NT2/D1 (cell line): Measurements from ENCODE around the gene HCRTR1.

Source experiments
- DNase-seq: peaks from one replicate; pipeline ENCODE4 v3.0.0-alpha.2; 2011; ENCODE audit warnings: low read depth, low spot score
- H3K27me3 ChIP-seq: 2 replicates; pipeline ENCODE4 v1.6.0; 2011; ENCODE audit warnings: mild to moderate bottlenecking; ENCODE audit not compliant: insufficient read length, insufficient read depth
- H3K36me3 ChIP-seq: 2 replicates; pipeline ENCODE4 v1.6.1; 2011; ENCODE audit warnings: mild to moderate bottlenecking, low read length, mixed read lengths; ENCODE audit not compliant: insufficient read depth, insufficient read length
- H3K4me1 ChIP-seq: 2 replicates; pipeline ENCODE4 v1.5.1; 2011; ENCODE audit not compliant: insufficient read depth, insufficient read length
- H3K4me3 ChIP-seq: 2 replicates; pipeline ENCODE4 v1.5.1; 2011; ENCODE audit warnings: low read depth; ENCODE audit not compliant: insufficient read length
- H3K9ac ChIP-seq: 2 replicates; pipeline ENCODE4 v1.6.0; 2011; ENCODE audit warnings: low read depth; ENCODE audit not compliant: insufficient read length
- H3K9me3 ChIP-seq: 2 replicates; pipeline ENCODE4 v1.5.1; 2011; ENCODE audit warnings: mild to moderate bottlenecking, low read length; ENCODE audit not compliant: insufficient read depth
- SUZ12 ChIP-seq: IDR thresholded peaks from 2 replicates; pipeline ENCODE4 v1.6.1; 2011; ENCODE audit not compliant: insufficient read length, insufficient read depth; ENCODE audit errors: extremely low read depth
- YY1 ChIP-seq: IDR thresholded peaks from 2 replicates; pipeline ENCODE4 v1.6.1; 2011; ENCODE audit not compliant: insufficient read length, insufficient read depth
- ZNF274 ChIP-seq: IDR thresholded peaks from 2 replicates; pipeline ENCODE4 v1.6.1; 2011; ENCODE audit warnings: mild to moderate bottlenecking, low read depth, low read length

The HCRTR1 gene

GRCh38 chr1:31587720-31588423 lies 29.6 kb upstream of the HCRTR1 start:
- TF ChIP-seq ZNF274 (no peak), YY1 (no peak), SUZ12 (no peak)
- Histone ChIP-seq H3K9ac (peak overlapping the region; percentile 38), H3K27me3 (peaks cover 3% of the 10 kb centered on the region), H3K4me3 (no peak overlapping the region), H3K9me3 (no peaks in the 10 kb centered on the region), H3K36me3 (peaks cover 37% of the 10 kb centered on the region), H3K4me1 (peaks cover 13% of the 10 kb centered on the region)
- DNase-seq, result peak; percentile 57

DNA sequence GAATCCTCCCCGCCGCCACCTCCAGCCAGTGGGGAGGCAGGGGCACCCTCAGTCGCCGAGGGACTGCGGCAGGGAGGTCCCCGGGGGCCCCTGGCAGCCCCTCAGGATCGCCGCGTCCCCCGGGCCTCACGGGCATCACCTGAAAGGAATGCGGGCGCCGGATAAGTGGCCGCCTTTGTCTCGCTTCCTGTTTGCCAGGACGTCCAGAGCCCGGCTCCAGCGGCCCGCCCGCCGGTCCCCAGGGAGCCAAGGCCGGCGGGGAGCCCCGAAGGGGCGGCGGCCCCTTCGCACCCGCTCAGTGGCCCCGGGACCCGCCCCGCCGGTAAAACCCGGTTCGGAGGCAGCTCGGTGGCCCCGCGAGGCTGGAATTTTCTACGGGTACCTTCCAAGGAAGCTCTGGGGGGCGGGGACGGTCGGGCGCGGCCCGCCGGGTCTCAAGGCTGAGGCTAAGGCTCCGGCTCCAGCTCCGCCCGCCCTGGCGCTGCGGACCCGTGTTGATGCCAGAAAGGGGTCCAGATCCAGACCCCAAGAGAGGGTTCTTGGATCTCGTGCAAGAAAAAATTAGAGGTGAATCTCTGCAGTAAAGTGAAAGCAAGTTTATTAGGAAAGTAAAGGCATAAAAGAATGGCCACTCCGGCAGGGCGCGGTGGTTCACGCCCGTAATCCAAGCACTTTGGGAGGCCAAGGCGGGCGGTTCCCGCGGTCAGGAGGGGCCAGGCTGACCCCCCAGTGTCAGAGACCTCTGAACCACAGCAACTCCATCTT lies 28.6 kb upstream of the HCRTR1 start:
- peaks cover 26% of the 10 kb centered on the region for H3K36me3 ChIP-seq
- H3K9ac ChIP-seq, result no peak overlapping the region
- H3K27me3 ChIP-seq, result peaks cover 3% of the 10 kb centered on the region
- H3K4me3 ChIP-seq, result no peak overlapping the region
- TF ChIP-seq ZNF274 (no peak), YY1 (no peak), SUZ12 (no peak)
- peaks cover 14% of the 10 kb centered on the region for H3K4me1 ChIP-seq
- H3K9me3 ChIP-seq, result no peaks in the 10 kb centered on the region
- DNase-seq, result no peak

DNA sequence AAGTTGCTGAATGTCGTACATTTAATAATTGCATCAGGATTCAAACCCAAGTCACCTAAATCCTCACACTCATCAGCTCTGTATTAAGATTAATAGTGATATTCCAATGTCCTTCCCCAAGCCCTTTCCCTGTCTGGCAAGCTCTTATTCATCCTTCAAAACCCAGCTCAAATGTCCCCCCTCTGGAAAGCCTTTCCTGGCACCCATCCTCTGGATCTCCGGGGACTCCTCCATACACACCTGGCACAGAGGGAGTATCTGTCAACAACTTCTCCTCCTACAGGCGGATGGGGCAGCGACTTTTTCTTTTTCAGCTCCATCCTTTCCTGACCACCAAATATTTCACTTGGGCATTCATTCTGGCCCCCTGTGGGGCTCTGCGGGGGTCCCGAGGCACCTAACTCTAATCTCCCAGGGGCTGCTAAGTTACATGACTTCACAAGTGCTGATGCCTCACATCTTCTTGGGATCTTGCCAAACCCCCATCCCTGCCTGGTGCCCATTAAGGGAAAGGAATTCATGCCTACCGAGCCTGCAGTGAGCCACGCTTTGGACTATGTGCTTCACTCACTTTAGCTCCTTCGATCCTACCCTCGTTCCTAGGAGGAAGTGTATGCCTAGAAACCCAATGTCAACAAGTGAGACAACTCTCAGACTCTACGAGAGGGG lies 25.9 kb upstream of the HCRTR1 start:
- H3K4me3 ChIP-seq, result no peak overlapping the region
- DNase-seq, result no peak
- no peak for TF ChIP-seq ZNF274
- TF ChIP-seq YY1, result no peak
- TF ChIP-seq SUZ12, result no peak
- H3K36me3 ChIP-seq, result peaks cover 7% of the 10 kb centered on the region
- H3K9me3 ChIP-seq, result no peaks in the 10 kb centered on the region
- peaks cover 12% of the 10 kb centered on the region for H3K4me1 ChIP-seq
- peaks cover 3% of the 10 kb centered on the region for H3K27me3 ChIP-seq
- H3K9ac ChIP-seq, result no peak overlapping the region

DNA sequence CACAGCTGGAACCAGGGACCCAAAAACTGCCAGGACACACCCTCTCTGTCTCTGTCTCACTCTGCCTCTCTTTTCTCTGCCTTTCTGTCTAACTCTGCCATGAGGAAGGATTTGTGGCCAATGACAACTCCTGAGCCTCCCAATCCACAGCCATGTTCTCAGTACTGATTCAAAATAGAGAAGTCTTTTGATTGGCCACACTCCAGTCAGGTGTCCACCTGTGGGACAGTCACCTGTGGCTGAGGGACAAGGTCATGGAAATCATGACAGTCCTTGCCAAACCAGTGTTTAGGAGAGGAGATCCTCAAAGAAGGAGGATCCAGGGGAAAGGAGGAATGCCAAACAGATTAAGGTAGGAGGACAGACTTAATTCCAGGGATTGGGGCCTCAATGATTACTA lies 25.4 kb upstream of the HCRTR1 start:
- Histone ChIP-seq H3K27me3 (peaks cover 3% of the 10 kb centered on the region), H3K9me3 (no peaks in the 10 kb centered on the region), H3K4me3 (no peak overlapping the region), H3K4me1 (peaks cover 12% of the 10 kb centered on the region), H3K36me3 (peaks cover 7% of the 10 kb centered on the region), H3K9ac (no peak overlapping the region)
- TF ChIP-seq SUZ12 (no peak), ZNF274 (no peak), YY1 (no peak)
- DNase-seq, result no peak

GRCh38 chr1:31593136-31593665 lies 24.3 kb upstream of the HCRTR1 start:
- Histone ChIP-seq H3K4me1 (peaks cover 6% of the 10 kb centered on the region), H3K36me3 (peaks cover 1% of the 10 kb centered on the region), H3K27me3 (peaks cover 3% of the 10 kb centered on the region), H3K9ac (no peak overlapping the region), H3K9me3 (no peaks in the 10 kb centered on the region), H3K4me3 (no peak overlapping the region)
- TF ChIP-seq YY1, result no peak
- no peak for TF ChIP-seq ZNF274
- TF ChIP-seq SUZ12, result no peak
- DNase-seq, result no peak

DNA sequence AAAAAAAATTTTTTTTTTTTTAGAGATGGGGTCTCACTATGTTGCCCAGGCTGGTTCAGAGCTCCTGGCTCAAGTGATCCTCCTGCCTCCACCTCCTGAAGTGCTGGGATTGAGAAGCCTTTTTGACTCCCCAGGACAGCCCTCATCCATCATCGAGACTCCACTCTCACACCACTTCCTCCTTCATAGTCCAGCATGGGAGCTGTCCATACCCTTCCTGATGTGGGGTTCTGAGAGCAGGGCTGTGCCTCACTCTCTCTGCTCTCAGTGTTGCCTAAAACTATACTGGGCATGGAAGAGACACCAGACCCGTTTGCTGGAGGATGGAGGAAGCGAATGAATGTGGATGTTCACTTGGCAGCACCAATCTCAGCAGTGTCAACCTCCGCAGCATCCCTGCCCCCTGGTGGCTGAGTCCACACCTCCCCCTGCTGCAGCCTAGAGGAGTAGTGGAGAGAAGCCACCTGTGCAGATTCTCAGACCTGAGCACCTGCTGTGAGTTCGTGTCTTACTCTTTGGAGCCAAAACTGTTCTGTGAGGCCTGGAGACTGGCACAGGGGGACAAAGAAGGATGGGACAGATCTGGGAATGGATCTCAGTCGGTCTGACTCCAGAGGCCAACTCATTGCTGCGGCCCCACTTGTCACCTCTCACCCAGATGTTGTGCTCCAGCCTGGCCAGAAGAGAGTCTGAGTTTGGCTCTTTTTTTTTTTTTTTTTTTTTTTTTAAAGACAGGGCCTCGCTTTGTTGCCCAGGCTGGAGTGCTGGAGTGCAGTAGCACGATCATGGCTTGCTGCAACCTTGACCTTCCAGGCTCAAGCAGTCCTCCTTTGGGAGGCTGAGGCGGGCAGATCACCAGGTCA lies 23.5 kb upstream of the HCRTR1 start:
- H3K4me3 ChIP-seq, result no peak overlapping the region
- H3K27me3 ChIP-seq, result peaks cover 3% of the 10 kb centered on the region
- no peak overlapping the region for H3K9ac ChIP-seq

More for the DNA sequence above, 23.5 kb upstream of the HCRTR1 start:
- Histone ChIP-seq H3K4me1 (peaks cover 5% of the 10 kb centered on the region), H3K9me3 (no peaks in the 10 kb centered on the region), H3K36me3 (no peaks in the 10 kb centered on the region)
- DNase-seq, result peak; percentile 72
- TF ChIP-seq ZNF274 (no peak), YY1 (no peak), SUZ12 (no peak)
